GM19438 (cell line): Measurements from ENCODE around the gene COX4I2.
A peak's percentile ranks its signal among the peaks of the same experiment; 100 is the strongest.
"Not testable (repeated sequence)": the region's sequence is repeated elsewhere in the genome, so short reads cannot be mapped to it uniquely, and the experiment has no call there.

Experiments used
- ATAC-seq: cut with Tn5 transposase; IDR thresholded peaks from one replicate; pipeline ENCODE4 v1.9.1; 2021; ENCODE audit warnings: low read depth; ENCODE audit not compliant: unreplicated experiment

COX4I2 gene

DNA sequence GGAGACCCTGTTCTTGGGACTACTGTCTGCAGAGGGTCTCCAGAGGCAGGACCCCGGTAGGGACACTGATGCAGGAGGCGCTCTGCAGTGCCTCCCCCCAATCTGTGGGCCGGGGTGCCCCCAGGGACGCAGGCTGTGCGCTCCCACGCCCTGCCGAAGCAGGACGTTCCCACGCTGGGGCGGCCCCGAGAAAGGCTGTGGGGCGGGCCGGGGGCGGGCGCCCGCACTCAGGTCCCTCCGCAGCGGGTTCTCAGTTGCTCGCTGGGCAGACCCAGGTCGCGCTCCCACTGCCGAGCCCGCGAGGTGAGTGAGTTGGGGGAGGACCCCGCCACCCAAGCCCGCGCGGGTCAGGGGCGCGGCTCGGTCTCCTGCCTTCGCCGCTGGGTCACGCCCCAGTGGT lies at the start of gene COX4I2:
TSS of gene COX4I2 (plus strand) at position 253 of the 400 bp plus-strand sequence. CDS start 1,106 bp downstream, outside the sequence.
- no peak for ATAC-seq

DNA sequence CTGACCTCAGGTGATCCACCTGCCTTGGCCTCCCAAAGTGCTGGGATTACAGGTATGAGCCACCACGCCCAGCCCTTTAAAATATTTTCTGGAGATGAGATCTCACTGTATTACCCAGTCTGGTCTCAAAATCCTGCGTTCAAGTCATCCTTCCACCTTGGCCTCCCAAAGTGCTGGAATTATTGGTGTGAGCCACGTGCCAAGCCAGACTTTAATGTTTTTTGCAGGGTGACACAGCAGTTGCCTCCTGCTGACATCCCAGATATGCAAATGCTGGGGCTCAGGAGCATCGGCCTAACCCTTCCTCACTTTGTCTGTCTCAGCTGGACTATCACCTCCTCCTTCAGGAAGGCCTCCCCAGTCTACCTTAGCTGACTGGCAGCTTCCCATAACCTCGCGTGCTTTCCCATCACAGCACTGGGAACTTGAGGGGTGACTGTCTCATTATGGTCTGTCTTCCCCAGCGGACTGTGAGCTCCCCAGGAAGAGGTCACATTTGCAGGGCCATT lies 46.9 kb upstream of the COX4I2 start:
- no peak for ATAC-seq

DNA sequence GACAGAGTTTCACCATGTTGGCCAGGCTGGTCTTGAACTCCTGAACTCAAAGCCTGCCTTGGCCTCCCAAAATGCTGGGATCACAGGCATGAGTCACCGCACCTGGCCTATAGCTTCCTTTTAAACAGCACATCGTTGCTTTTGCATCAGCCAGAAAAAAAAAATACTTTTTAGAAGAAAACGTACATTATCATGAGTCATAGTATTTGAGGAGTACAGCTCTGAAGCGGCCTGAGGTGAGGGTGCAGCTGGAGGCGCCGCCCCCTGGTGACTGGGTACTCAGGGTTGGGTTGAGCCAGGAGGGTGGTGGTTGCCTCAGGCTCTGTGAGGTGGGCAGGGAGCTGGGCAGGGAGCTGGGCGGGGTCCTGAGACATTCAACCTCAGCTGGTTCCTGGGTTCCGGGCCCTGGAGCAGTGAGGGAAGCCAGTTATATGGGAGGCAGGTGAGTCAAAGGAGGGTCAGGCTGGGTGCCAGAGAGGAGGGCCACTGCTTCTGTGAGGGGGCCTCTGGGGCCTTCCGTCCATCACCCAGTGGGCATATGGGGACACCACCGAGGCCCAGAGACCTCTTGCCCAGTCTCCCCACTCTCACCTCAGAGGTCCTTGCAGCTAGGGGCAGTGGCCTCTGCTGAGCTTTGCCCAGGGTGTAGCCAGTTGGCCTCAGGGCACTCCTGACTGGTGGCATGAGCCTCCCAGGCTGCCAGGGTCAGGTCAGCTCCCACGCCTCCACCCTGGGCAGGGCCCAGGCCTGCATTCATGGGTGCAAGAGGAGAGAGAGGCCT lies 44.3 kb upstream of the COX4I2 start:
- ATAC-seq, result no peak

DNA sequence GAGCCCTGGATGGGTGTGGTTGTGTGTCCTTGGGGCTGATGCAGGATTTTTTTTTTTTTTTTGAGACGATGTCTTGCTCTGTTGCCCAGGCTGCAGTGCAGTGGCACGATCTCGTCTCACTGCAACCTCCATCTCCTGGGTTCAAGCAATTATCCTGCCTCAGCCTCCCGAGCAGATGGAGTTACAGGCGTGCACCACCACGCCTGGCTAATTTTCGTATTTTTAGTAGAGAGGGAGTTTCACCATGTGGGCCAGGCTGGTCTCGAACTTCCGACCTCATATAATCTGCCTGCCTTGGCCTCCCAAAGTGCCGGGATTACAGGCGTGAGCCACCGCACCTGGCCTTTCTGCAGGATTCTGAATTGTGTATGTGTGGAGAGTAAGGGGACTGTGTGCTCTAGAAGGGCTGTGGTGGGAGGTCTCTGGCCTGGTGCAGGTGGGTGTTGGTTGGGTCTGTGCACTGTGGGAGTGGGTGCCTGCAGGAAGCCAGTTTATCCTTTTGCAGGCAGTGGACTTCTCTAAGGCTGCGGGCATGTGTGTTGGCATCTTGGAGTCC lies 43.6 kb upstream of the COX4I2 start:
- no peak for ATAC-seq

DNA sequence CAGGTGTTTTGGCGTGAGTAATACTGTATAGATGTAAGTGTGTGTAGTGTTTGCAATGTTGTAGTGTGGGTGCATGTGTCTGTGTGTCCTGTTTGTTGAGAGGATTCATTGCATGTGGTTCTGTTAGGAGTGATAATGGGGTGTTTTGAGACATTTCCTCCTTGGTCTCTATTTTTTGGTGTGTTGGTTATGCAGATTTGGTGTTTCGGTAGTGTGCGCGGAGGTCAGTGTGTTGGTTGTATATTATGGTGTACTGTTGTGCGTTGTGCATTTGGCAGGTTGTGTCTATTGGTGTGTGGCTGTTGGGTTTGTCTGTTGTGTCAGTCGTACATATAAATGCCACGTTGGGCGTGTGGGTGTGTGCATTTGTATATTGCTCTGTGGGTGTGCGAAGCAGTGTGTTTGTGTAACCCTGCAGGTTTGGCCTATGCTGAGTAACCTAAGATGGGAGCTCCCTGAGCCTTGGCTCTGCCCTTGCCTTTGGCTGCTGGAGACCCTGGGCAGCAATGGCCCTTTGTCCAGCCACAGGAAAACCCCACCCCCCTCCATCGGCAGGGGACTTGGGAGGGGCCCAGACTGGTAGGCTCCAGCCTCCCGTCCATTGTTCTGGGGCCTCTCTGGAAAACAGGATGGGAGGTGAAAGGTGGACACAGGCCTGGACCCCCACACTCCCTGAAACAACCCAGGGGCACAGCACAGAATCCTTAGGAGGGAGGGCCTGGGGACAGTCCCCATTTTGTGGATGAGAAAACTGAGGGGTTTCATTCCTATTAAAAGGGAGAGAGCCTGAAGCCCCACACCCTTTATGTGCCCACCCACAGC lies 42.9 kb upstream of the COX4I2 start:
- ATAC-seq, result no peak

DNA sequence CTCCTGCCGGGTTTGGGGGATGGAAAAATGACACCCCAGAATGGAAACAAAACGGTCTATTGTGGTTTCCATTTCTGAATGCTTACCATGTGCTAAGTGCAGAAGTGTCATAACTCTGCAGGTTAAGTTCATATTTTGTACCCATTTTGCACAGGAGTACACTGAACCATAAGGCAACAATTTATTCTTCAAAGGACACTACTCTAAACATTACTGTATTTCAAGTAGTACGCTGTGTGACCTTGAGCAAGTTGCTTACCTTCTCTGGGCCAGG lies 42.4 kb upstream of the COX4I2 start:
- ATAC-seq, result no peak

DNA sequence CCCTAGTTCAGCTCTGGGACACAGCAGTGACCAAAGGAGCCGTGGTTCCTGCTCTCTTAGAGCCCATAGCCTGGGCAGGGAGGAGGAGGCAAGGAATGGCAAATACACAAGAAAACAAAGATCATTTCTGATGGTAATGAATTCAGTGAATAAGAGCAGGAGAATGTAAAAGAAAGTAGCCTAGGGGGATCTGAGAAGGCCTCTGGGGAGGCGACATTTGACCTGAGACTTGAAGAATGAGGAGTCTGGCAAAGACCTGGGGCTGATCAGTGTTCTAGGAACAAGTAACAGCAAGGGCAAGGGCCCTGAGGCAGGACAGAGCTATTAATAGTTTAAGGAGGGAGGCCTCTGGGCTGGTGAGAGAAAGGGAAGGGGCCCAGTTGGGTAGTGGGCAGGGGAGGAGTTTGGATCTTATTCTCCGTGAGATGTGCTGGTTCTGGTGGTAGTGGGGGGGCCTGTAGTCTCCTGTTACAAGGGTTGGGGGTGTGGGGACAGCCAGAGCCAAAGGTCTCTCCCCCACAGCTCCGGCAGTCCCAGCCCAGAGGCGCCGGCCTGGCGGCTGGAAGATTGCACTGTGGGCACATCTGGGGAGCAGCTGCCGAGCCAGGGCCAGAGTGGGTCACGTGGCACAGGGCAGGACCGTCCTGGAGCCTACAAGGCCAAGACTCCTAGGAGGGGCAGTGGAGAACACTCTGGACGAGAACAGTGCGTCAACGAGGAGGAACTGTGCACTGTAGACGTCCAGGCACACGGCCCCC lies 41.9 kb upstream of the COX4I2 start:
- no peak for ATAC-seq

DNA sequence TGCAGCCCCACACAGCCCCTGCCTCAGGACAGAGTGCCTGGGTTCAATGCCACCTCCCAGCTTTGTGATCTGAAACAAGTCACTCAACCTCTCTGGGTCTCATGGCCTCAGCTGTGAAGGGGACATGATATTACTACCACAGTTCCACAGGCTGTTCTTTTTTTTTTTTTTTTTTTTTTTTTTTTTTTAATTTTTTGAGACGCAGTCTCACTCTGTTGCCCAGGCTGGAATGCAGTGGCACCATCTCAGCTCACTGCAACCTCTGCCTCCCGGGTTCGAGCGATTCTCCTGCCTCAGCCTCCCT lies 41.3 kb upstream of the COX4I2 start:
- ATAC-seq, result not testable (repeated sequence)

DNA sequence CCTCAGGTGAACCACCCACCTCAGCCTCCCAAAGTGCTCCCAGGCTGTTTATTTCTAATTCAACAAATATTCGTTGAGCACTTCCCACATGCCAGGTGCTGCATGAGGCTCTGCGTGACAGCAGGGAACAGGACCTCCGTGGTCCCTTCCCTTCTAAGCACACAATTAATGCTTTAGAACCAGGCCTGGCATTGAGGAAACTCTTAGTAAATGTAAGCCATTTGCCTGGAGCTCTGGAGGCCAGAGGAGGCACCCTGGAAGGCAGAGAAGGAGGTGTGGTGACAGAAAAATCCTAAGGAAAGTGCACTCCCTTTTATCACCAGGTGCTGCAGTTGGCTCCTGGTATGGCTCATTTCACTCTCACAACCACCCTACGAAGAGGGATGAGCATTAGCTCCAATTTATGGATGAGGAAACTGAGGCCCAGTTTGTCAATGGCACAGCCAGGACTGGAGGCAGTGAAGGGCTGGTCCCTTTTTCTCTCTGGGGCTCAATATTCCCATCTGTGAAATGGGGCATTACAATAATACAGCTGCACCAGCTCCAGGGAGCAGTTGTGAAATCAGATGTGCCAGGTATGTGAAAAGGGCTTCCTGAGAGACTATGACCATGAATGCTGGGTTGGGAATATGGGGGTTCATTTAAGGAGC lies 40.8 kb upstream of the COX4I2 start:
- ATAC-seq, result no peak

DNA sequence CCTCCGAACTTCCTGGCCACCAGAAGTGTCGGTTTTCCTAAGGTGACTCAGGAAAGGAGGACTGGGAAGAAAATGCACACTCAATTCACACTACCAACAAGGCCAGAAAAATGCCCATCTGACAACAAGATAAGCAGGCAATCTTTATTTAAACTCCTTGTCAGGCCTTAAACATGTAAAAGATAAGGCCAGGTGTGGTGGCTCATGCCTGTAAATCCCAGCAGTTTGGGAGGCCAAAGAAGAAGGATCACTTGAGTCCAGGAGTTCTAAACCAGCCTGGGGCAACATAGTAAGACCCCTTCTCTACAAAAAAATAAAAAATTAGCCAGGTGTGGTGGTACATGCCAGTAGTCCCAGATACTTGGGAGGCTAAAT lies 40.2 kb upstream of the COX4I2 start:
- ATAC-seq, result no peak

DNA sequence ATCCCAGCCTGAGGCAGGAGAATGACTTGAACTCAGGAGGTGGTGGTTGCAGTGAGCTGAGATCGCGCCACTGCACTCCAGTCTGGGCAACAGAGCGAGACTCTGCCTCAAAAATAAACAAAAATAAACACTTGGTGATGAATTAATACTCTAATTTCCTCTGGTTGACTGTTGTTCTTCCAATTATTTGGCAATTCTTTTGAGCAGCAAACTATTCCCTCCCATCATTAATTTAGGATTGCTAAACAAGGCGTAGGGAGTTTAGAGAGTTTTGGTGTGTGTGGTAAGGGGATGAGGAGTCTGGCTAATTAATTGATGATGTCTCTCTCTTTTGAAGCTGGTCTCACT lies 35.3 kb upstream of the COX4I2 start:
- ATAC-seq, result no peak

DNA sequence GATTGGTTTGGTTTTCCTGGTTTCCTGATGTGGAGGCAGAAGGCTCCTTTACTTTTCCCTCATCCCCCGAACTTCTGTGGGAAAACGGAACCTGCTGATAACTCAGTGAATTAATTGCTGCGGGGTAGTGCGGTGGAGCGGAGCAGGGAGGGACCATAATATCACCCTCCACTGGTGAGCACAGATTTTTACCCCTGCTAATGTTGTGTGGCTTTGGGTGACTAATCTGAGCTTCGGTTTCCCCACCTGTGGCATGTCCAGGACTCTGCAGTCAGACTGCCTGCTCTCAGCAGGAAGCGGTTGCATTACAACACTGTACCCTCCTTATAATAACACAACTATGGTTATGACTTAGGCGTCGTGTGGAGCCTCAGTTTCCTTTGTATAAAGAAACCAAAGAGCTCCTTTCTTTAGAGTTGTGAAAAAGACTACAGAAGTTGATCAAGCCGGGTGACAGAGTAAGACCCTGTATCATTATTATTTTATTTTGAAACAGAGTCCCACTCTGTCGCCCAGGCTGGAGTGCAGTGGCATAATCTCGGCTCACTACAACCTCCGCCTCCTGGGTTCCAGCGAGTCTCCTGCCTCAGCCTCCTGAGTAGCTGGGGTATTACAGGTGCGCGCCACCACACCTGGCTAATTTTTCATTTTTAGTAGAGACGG lies 34.8 kb upstream of the COX4I2 start:
- peak; percentile 61 for ATAC-seq

DNA sequence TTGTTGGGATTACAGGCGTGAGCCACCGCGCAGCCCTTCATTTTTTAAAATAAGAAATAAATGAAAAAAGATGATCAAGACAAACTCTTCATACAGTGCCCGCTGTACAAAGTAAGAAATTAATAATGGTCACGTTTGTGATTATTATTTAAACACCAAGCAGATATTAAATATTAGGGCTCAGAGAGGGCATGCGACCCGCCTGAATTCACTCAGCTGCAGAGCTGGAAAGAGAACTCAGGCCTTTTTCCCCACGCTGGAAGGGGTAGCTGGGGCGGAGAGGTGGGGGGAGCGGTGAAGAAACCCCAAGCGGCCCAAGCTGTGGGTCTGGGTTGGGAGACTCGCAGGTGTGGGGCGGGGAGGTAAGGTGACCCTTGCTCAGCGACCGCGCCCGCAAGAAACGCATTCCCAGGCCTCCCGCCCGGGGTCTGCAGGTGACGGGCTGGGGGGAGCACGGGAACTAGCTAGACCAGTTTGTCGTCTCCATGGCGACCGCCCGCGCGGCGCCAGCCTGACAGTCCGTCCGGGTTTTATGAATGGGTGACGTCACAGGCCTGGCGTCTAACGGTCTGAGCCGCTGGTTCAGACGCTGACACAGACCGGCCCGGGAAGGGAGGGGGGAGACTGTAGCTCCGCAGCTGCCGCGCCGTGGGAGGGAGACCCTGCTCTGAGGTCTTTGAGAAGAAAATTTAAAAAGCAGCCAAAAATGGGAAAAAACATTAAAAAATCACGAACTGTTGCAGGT lies 33.7 kb upstream of the COX4I2 start:
- peak; percentile 51 for ATAC-seq

DNA sequence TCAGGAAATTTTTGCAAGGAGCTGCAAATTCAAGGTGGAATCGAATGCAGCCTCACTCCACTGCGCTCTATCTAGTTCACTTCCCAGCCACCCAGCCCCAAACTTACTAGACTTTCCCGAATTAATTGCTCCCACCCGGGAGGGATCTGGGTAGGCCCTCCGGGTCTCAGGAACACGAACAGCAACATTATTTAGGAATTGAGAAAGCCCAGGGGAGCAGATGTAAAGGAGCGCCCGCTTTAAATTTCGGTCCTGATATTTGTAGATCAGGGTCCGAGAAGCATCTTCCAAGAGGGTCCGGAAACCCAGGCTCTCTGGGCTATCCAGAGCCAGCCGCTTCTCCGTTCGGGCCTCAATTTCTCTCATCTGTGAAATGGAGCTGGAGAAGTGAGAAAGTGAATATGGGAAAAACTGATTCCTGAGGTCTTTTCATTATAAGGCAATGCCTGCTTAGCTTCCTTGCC lies 33.1 kb upstream of the COX4I2 start:
- no peak for ATAC-seq

DNA sequence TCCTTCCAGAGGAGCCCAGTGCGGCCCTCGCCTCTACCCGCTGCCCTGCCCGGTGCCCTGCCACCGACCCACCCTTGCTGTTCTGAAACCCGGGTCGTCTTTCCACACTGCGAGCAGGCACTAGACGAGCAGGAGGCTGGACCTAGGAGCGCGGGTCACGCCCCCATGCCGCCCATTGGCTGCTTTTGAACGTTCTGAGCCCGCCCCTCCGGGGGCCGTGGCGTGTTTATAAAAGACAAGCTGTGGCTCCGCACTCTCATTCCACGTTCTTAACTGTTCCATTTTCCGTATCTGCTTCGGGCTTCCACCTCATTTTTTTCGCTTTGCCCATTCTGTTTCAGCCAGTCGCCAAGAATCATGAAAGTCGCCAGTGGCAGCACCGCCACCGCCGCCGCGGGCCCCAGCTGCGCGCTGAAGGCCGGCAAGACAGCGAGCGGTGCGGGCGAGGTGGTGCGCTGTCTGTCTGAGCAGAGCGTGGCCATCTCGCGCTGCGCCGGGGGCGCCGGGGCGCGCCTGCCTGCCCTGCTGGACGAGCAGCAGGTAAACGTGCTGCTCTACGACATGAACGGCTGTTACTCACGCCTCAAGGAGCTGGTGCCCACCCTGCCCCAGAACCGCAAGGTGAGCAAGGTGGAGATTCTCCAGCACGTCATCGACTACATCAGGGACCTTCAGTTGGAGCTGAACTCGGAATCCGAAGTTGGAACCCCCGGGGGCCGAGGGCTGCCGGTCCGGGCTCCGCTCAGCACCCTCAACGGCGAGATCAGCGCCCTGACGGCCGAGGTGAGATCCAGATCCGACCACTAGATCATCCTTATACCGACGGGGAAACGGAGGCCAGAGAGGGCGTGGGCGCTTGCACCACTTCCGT lies 32.4 kb upstream of the COX4I2 start, which contains the start of gene ID1:
TSS of gene ID1 (plus strand) at position 259 of the 871 bp plus-strand sequence. CDS start at position 358, 99 bp downstream.
- peak; percentile 74 for ATAC-seq

DNA sequence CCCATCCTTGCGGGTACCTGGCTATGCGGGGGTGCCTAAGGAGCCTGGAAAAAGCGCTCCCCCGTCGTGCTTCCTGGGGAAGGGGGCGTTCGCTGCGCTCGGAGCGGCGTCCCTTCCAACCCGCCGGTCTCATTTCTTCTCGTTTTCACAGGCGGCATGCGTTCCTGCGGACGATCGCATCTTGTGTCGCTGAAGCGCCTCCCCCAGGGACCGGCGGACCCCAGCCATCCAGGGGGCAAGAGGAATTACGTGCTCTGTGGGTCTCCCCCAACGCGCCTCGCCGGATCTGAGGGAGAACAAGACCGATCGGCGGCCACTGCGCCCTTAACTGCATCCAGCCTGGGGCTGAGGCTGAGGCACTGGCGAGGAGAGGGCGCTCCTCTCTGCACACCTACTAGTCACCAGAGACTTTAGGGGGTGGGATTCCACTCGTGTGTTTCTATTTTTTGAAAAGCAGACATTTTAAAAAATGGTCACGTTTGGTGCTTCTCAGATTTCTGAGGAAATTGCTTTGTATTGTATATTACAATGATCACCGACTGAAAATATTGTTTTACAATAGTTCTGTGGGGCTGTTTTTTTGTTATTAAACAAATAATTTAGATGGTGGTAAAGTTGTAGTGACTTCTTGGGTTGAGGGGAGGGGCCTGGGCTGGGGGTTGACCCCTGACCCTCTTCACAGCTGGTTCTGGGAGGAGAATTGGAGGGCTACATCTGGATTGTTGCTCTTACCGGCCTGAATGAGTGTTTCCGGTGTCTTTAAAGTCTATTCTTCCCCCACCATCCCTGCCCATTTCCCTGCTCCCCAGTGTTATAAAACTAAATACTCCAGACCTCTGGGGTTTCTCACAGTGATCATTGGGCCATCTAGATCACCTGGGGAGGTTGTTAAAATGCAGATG lies 31.6 kb upstream of the COX4I2 start:
- ATAC-seq, result no peak
